Thyroid gland (tissue), 4 donors: Measurements from ENCODE around the gene CD320. TPM values are rescaled to one million over a fixed set of nuclear protein-coding genes. Genes with fewer than 3 reads are reported as not detected.
A peak's percentile ranks its signal among the peaks of the same experiment; 100 is the strongest.
"Not testable (repeated sequence)": the region's sequence is repeated elsewhere in the genome, so short reads cannot be mapped to it uniquely, and the experiment has no call there.

ENCODE experiments used
- DNase-seq, 2 donors: peaks; one replicate each; pipeline ENCODE4 v3.0.0-alpha.2; 2019
- H3K27ac ChIP-seq, 3 donors: fragments of 200-600 bp; sonication (generic); 1 replicate in 2 of 3; 2 replicates in 1 of 3; pipeline ENCODE4 v1.5.1; 2016 to 2019; ENCODE audit warnings: mild to moderate bottlenecking in 1 of 3, moderate library complexity in 1 of 3
- H3K27me3 ChIP-seq: fragments of 200-600 bp; sonication (generic); one replicate; pipeline ENCODE4 v1.5.1; 2019
- H3K36me3 ChIP-seq, 2 donors: fragments of 200-600 bp; sonication (generic); one replicate each; pipeline ENCODE4 v1.5.1; 2016 to 2019
- H3K4me1 ChIP-seq, 2 donors: fragments of 200-600 bp; sonication (generic); one replicate each; pipeline ENCODE4 v1.5.1; 2017 to 2019
- H3K4me3 ChIP-seq, 3 donors: fragments of 200-600 bp; sonication (generic); replicated peaks in 1 of 3; 1 replicate in 2 of 3; 2 replicates in 1 of 3; pipeline ENCODE4 v1.5.1; 2016; ENCODE audit warnings: mild to moderate bottlenecking in 1 of 3
- H3K9me3 ChIP-seq: fragments of 200-600 bp; sonication (generic); one replicate; pipeline ENCODE4 v1.5.1; 2017
- CTCF ChIP-seq, 6 experiments: fragments of 200-600 bp in 3 of 6; fragments of 450-650 bp in 3 of 6; sonication (generic) in 3 of 6; IDR thresholded peaks; one replicate each; pipeline ENCODE4 v1.5.1; 2016 to 2019; ENCODE audit warnings: antibody characterized with exemption in 6 of 6, mild to moderate bottlenecking in 2 of 6, inconsistent platforms in 1 of 6, moderate library complexity in 1 of 6
- POLR2A ChIP-seq, 2 donors: fragments of 450-650 bp; IDR thresholded peaks; one replicate each; pipeline ENCODE4 v1.6.1; 2017; ENCODE audit warnings: antibody characterized with exemption in 2 of 2, mild to moderate bottlenecking in 2 of 2, moderate library complexity in 1 of 2
- WGBS, 2 donors: methylation state at CpG; one replicate each; pipeline ENCODE4 v1.1.5; 2017; 5-methylcytosine and 5-hydroxymethylcytosine counted together
- intact Hi-C: fragments of 100-400 bp; cut with DNase I; formaldehyde crosslinking; loops from one replicate; pipeline ENCODE4 v1.15.1; 2023
- total RNA-seq, 4 donors: library from RNA; depleted of rRNA; stranded (reverse); fragments of >200 nt; gene quantifications; one replicate each; pipeline ENCODE4 v1.2.3, GENCODE V29; 2016

The CD320 gene
- total RNA-seq, 4 donors from 2014 or later: 20.8 to 114 (median 74.0) TPM

GRCh38 chr19:8321067-8321985 is 13.2 kb upstream of the CD320 start, which contains the start of the genes NDUFA7 and RPS28:
Gene NDUFA7 (minus strand): TSS chr19:8321375. CDS start chr19:8321358, 17 bp downstream.
Gene RPS28 (plus strand): TSS chr19:8321496. CDS start chr19:8321531, 35 bp downstream.
- Histone ChIP-seq H3K9me3 (no peaks in the 10 kb centered on the region), H3K4me3 (peak within 1 kb of the TSS; percentile 74 to 92 (median 91)), H3K4me1 (peaks cover 27 to 49% of the 10 kb centered on the region in 2 donors), H3K36me3 (peaks cover 0 to under 1% of the 10 kb centered on the region in 2 donors), H3K27me3 (no peaks in the 10 kb centered on the region), H3K27ac (peak within 1 kb of the TSS; percentile 81 to 94 (median 85))
- intact Hi-C loops: no loop called here
- TF ChIP-seq POLR2A (IDR thresholded peaks at IDR 0.05) (peak; percentile 87 to 96), CTCF (IDR thresholded peaks at IDR 0.05) (peak in 2 of 6 experiments; percentile 21 to 47)
- peak; percentile 95 to 96 for DNase-seq
- 0 to 1% methylated on average over 26 to 43 of the region's 72 CpGs for WGBS, 2 donors

- no peak for TF ChIP-seq CTCF (IDR thresholded peaks at IDR 0.05)
- no peak for TF ChIP-seq POLR2A (IDR thresholded peaks at IDR 0.05)
- Histone ChIP-seq H3K36me3 (peaks cover 2 to 4% of the 10 kb centered on the region in 2 donors), H3K27ac (peak overlapping the region; percentile 60 to 94 (median 85)), H3K4me3 (peak overlapping the region; percentile 74 to 92 (median 89)), H3K9me3 (no peaks in the 10 kb centered on the region), H3K27me3 (no peaks in the 10 kb centered on the region), H3K4me1 (peaks cover 27 to 49% of the 10 kb centered on the region in 2 donors)
- 3 to 5% methylated on average over 13 to 16 of the region's 16 CpGs for WGBS, 2 donors
- intact Hi-C loops: no loop called here
- DNase-seq: peak in 1 of 2 donors; percentile 20
Measured at GRCh38 chr19:8320564-8321066, 12.5 kb upstream of the CD320 start.

- Histone ChIP-seq H3K9me3 (no peaks in the 10 kb centered on the region), H3K27ac (peak overlapping the region in 1 of 3 donors; percentile 85), H3K4me3 (peak overlapping the region; percentile 74 to 92 (median 89)), H3K27me3 (no peaks in the 10 kb centered on the region), H3K4me1 (peaks cover 26 to 44% of the 10 kb centered on the region in 2 donors), H3K36me3 (peaks cover 8% of the 10 kb centered on the region in 2 donors)
- WGBS, 2 donors: 79 to 81% methylated on average over 19 of the region's 19 CpGs
- TF ChIP-seq POLR2A (IDR thresholded peaks at IDR 0.05) (no peak), CTCF (IDR thresholded peaks at IDR 0.05) (no peak)
- DNase-seq: no peak
- intact Hi-C loops: no loop called here
Measured at GRCh38 chr19:8319807-8320520, 11.8 kb upstream of the CD320 start.

- H3K36me3 ChIP-seq: peaks cover 15 to 19% of the 10 kb centered on the region in 2 donors
- DNase-seq, H3K4me3 ChIP-seq, H3K9me3 ChIP-seq, H3K27ac ChIP-seq, intact Hi-C loops, H3K27me3 ChIP-seq: not testable (repeated sequence)
- 83 to 86% methylated on average over 9 of the region's 9 CpGs for WGBS, 2 donors
- H3K4me1 ChIP-seq: peaks cover 23 to 33% of the 10 kb centered on the region in 2 donors
Measured at GRCh38 chr19:8318835-8319234, 10.7 kb upstream of the CD320 start.
